BE2C (cell line): ENCODE data around the gene ZNF563.
"Not testable (repeated sequence)": the region's sequence is repeated elsewhere in the genome, so short reads cannot be mapped to it uniquely, and the experiment has no call there.

Source experiments
- DNase-seq: peaks from one replicate; pipeline ENCODE4 v3.0.0-alpha.2; 2020
- H3K27me3 ChIP-seq: fragments of 250-450 bp; sonication (Bioruptor Pico); 2 replicates; pipeline ENCODE4 v1.5.1; 2020; ENCODE audit warnings: mild to moderate bottlenecking
- H3K36me3 ChIP-seq: fragments of 250-450 bp; sonication (Bioruptor Pico); 2 replicates; pipeline ENCODE4 v1.5.1; 2020; ENCODE audit warnings: mild to moderate bottlenecking
- H3K4me1 ChIP-seq: fragments of 250-450 bp; sonication (Bioruptor Pico); 2 replicates; pipeline ENCODE4 v1.5.1; 2020
- H3K4me3 ChIP-seq: 2 replicates; pipeline ENCODE4 v1.5.1; 2011; ENCODE audit warnings: low read depth, low read length
- H3K9me3 ChIP-seq: fragments of 250-450 bp; sonication (Bioruptor Pico); 2 replicates; pipeline ENCODE4 v1.5.1; 2020
- TF ChIP-seq, protein P1 (sequence below): IDR thresholded peaks from 2 replicates; pipeline ENCODE4 v1.5.1; 2012; ENCODE audit warnings: mild to moderate bottlenecking, low read depth, low read length

The ZNF563 gene

DNA sequence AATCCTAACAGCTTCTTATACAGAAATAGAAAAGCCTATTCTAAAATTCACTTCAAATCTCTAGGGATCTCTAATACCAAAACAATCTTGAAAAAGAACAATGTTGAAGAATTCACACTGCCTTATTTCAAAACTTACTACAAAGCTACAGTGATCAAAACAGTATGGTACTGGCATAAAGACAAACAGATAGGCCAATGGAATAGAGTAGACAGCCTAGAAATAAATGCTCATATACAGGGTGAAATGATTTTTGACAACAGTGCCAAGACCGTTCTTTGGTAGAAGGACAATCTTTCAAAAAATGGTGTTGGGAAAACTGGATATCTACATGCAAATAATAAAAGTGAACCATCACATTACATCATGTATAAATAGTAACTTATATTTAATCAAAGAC lies 11.8 kb upstream of the ZNF563 start:
- DNase-seq = no peak
- Histone ChIP-seq H3K27me3 (no peaks in the 10 kb centered on the region), H3K9me3 (no peaks in the 10 kb centered on the region; the same call in 1 of the 2 replicates), H3K4me1 (no peaks in the 10 kb centered on the region), H3K4me3 (no peak overlapping the region), H3K36me3 (no peaks in the 10 kb centered on the region)
- TF ChIP-seq, protein P1, sequence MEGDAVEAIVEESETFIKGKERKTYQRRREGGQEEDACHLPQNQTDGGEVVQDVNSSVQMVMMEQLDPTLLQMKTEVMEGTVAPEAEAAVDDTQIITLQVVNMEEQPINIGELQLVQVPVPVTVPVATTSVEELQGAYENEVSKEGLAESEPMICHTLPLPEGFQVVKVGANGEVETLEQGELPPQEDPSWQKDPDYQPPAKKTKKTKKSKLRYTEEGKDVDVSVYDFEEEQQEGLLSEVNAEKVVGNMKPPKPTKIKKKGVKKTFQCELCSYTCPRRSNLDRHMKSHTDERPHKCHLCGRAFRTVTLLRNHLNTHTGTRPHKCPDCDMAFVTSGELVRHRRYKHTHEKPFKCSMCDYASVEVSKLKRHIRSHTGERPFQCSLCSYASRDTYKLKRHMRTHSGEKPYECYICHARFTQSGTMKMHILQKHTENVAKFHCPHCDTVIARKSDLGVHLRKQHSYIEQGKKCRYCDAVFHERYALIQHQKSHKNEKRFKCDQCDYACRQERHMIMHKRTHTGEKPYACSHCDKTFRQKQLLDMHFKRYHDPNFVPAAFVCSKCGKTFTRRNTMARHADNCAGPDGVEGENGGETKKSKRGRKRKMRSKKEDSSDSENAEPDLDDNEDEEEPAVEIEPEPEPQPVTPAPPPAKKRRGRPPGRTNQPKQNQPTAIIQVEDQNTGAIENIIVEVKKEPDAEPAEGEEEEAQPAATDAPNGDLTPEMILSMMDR = no peak

DNA sequence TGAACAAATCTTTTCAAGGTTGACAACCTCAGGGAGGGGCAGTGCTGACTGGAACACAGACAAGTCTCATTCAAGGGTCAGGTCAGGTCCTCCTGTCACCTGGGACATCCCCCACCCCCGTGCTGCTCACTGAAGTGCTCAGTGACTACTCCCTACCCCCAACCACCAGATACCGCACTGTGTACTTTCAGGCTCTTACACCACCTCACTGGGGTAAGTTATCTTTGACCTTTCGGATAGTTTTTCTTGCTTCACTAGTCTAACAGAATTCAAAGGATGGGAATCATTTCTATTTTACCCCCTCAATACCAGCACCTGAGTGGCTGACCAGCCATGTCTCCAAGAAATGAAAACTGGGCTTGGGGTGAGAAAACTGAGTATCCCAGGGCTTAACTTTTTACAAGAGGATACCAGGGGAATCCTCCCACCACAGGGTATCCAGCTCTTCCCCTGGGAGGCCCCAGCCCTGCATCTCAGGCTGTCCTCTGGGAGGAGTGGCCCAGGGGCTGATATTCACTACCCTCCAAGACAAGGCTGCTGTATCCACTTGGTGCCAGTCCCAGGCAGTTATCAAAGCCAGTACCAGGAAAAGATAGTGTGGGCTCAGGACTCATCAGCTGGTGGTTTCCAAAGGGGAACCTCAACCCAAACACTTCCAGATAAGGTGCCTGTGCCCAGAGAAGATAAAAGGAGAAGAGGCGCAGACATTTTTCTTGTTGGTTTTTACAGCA lies 2.1 kb downstream of the ZNF563 start:
- no peak overlapping the region for H3K4me3 ChIP-seq

DNA sequence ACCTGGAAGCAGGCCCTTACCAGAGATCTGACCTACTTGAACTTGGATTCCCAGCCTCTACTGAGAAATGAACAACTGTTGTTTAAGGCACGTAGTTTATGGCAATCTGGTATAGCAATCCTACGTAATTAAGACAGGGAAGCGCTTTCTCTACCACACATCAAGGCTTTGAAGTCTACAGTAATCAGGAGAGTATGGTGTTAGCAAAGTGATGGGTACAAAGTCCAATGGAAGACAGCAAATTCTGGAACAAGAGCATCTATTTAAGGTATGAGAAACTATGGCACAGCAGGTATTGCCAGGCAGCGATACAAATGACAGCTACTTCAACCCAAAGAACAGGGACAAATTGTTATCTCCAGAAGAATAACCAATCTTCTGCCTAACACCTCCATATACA lies 3.1 kb downstream of the ZNF563 start:
- Histone ChIP-seq H3K4me1 (no peaks in the 10 kb centered on the region), H3K27me3 (no peaks in the 10 kb centered on the region), H3K36me3 (no peaks in the 10 kb centered on the region), H3K9me3 (no peaks in the 10 kb centered on the region), H3K4me3 (no peak overlapping the region)
- TF ChIP-seq, protein P1 = no peak
- no peak for DNase-seq

More for the DNA sequence above, 2.1 kb downstream of the ZNF563 start:
- TF ChIP-seq, protein P1 = no peak
- Histone ChIP-seq H3K4me1 (no peaks in the 10 kb centered on the region), H3K27me3 (no peaks in the 10 kb centered on the region), H3K9me3 (no peaks in the 10 kb centered on the region), H3K36me3 (no peaks in the 10 kb centered on the region)
- no peak for DNase-seq

DNA sequence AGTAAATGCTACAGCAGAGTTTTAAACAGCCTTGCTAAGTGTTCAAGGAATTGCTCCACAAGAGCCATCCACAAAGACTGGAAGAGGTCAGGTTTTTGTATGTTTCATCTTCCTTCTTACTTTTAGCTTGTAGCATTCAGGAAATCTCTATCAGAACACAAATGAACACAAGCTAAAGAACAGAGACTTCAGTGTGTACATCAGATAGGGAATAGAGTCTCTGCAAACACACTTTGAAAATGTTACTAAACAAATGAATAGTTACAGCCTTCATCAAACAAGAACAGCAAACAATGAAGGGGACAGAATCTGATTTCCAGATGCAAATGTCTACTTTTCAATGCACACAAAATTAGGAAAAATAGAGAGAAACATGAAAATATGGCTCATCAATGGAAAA lies 7.7 kb downstream of the ZNF563 start:
- no peaks in the 10 kb centered on the region for H3K9me3 ChIP-seq
- no peaks in the 10 kb centered on the region for H3K36me3 ChIP-seq
- TF ChIP-seq, protein P1 = no peak
- H3K4me3 ChIP-seq = no peak overlapping the region
- no peak for DNase-seq
- H3K27me3 ChIP-seq = no peaks in the 10 kb centered on the region
- no peaks in the 10 kb centered on the region for H3K4me1 ChIP-seq

DNA sequence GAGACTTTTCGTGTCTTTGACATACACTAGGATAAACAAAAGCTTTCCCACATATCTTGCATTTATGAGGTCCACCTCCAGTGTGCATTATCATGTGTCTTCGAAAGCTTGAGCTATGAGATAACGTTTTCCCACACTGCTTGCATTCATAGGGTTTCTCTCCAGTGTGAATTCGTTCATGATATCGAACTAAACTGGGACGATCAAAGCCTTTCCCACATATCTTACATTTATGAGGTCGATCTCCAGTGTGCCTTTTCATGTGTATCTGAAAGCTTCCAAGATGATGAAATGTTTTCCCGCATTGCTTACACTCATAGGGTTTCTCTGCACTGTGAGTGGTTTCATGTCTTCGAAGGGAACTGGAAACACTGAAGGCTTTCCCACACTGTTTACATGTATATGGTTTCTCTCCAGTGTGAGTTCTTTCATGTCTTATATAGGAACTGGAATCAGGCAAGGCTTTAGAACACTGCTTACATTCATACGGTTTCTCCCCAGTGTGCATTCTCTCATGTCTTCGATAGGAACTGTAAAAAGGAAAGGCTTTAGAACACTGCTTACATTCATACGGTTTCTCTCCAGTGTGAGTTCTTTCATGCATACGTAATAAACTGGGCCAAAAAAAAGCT lies 14.5 kb downstream of the ZNF563 start:
- Histone ChIP-seq H3K36me3 (no peaks in the 10 kb centered on the region), H3K4me1 (no peaks in the 10 kb centered on the region), H3K27me3 (no peaks in the 10 kb centered on the region), H3K9me3 (peaks cover 3% of the 10 kb centered on the region; the same call in 1 of the 2 replicates), H3K4me3 (no peak overlapping the region)
- TF ChIP-seq, protein P1 = no peak
- DNase-seq = no peak

DNA sequence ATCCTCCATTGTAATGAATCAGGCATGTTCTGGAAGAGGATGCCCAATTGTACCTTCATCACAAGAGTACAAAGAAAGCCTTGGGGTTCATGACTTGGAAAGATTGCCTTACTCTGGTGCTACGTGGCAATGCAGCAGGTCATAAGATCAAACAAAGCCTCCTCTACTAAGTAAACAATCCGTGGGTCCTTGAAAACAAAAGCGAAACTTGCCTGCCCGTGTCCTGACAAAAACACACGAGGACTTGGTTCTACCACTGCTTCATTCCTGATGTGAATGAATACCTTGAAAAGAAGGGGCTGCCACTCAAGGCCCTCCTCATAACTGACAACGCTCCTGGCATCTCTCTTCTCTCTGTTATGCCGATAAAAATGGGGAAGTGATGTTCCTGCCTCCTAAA lies 18.9 kb downstream of the ZNF563 start:
- DNase-seq = no peak
- Histone ChIP-seq H3K4me3 (no peak overlapping the region), H3K4me1 (no peaks in the 10 kb centered on the region), H3K9me3 (peaks cover 3% of the 10 kb centered on the region; the same call in 1 of the 2 replicates), H3K36me3 (no peaks in the 10 kb centered on the region), H3K27me3 (no peaks in the 10 kb centered on the region)
- TF ChIP-seq, protein P1 = no peak

DNA sequence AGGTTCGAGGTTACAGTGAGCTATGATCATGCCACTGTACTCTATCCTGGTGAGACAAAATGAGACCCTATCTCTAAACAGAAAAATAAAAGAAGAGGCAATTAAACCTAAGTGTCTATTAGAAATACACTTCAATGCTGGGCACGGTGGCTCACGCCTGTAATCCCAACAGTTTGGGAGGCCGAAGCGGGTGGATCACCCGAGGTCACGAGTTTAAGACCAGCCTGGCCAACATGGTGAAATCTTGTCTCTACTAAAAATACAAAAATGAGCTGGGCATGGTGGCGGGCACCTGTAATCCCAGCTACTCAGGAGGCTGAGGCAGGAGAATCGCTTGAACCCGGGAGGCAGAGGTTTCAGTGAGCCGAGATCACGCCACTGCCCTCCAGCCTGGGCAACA lies 24.5 kb downstream of the ZNF563 start:
- not testable (repeated sequence) for H3K9me3 ChIP-seq, H3K36me3 ChIP-seq, H3K4me3 ChIP-seq, H3K27me3 ChIP-seq, H3K4me1 ChIP-seq, DNase-seq
